Lung (tissue), 12 donors: ENCODE results near the gene IFIT5. TPM values are rescaled to one million over a fixed set of nuclear protein-coding genes. Genes with fewer than 3 reads are reported as not detected.
A peak's percentile ranks its signal among the peaks of the same experiment; 100 is the strongest.
"Not testable (repeated sequence)": the region's sequence is repeated elsewhere in the genome, so short reads cannot be mapped to it uniquely, and the experiment has no call there.

ENCODE experiments used
- ATAC-seq: fragments of 200-7000 bp; cut with Tn5 transposase; one replicate; pipeline ENCODE4 v1.9.1; 2020; ENCODE audit warnings: moderate number of reproducible peaks; ENCODE audit not compliant: insufficient read depth, low FRiP score
- DNase-seq, 3 donors: peaks; one replicate each; pipeline ENCODE4 v3.0.0-alpha.2; 2013 to 2017
- H3K27ac ChIP-seq, 2 donors: one replicate each; pipeline ENCODE4 v1.5.1; 2013; ENCODE audit warnings: mild to moderate bottlenecking in 2 of 2, moderate library complexity in 2 of 2, control low read depth in 1 of 2, inconsistent platforms in 1 of 2, low read depth in 1 of 2, low read length in 1 of 2
- H3K27me3 ChIP-seq, 3 donors: one replicate each; pipeline ENCODE4 v1.5.1; 2013; ENCODE audit warnings: low read length in 2 of 3; ENCODE audit not compliant: control insufficient read depth in 3 of 3, insufficient read depth in 3 of 3
- H3K36me3 ChIP-seq, 4 donors: one replicate each; pipeline ENCODE4 v1.5.1; 2013; ENCODE audit warnings: low read length in 4 of 4, mild to moderate bottlenecking in 1 of 4, moderate library complexity in 1 of 4; ENCODE audit not compliant: control insufficient read depth in 4 of 4, insufficient read depth in 4 of 4
- H3K4me1 ChIP-seq, 5 donors: one replicate each; pipeline ENCODE4 v1.5.1; 2013; ENCODE audit warnings: low read length in 5 of 5, mild to moderate bottlenecking in 2 of 5, moderate library complexity in 1 of 5; ENCODE audit not compliant: control insufficient read depth in 5 of 5, insufficient read depth in 5 of 5
- H3K4me3 ChIP-seq: one replicate; pipeline ENCODE4 v1.5.1; 2013; ENCODE audit warnings: mild to moderate bottlenecking, control low read depth, moderate library complexity
- H3K9ac ChIP-seq, 2 donors: one replicate each; pipeline ENCODE4 v1.5.1; 2013; ENCODE audit warnings: low read length in 2 of 2, control low read depth in 1 of 2; ENCODE audit not compliant: insufficient read depth in 1 of 2
- H3K9me3 ChIP-seq, 4 donors: one replicate each; pipeline ENCODE4 v1.5.1; 2013; ENCODE audit warnings: low read length in 3 of 4, mild to moderate bottlenecking in 1 of 4, moderate library complexity in 1 of 4; ENCODE audit not compliant: control insufficient read depth in 4 of 4, insufficient read depth in 3 of 4
- CTCF ChIP-seq: IDR thresholded peaks from 2 replicates; pipeline ENCODE4 v1.5.1; 2012; ENCODE audit warnings: mild to moderate bottlenecking; ENCODE audit errors: control extremely low read depth, extremely low read depth
- WGBS, 2 donors: extraction: QIAGEN DNeasy Blood & Tissue Kit; methylation state at CpG; one replicate each; pipeline ENCODE4 v1.1.7; 2013; 5-methylcytosine and 5-hydroxymethylcytosine counted together
- polyA plus RNA-seq, 2 donors: library from polyadenylated mRNA; stranded (reverse); fragments of 200-250 nt; gene quantifications; one replicate each; pipeline ENCODE4 v1.2.1, GENCODE V29; 2013
- total RNA-seq, 2 donors: library from RNA; depleted of rRNA in 1 of 2; stranded (reverse); fragments of >200 nt in 1 of 2; gene quantifications; one replicate each; pipeline ENCODE4 v1.2.1, GENCODE V29; 2014 to 2021
- donor health status: control.
- donor health status: control.
- donor health status: Bipolar disorder and iron deficiency.
- donor health status: healthy.
- donor health status: DM: yes; HTN: yes; CAD: no.

The IFIT5 gene
- total and polyA plus RNA-seq, 4 donors: 12.6 to 21.8 (median 15.6) TPM

DNA sequence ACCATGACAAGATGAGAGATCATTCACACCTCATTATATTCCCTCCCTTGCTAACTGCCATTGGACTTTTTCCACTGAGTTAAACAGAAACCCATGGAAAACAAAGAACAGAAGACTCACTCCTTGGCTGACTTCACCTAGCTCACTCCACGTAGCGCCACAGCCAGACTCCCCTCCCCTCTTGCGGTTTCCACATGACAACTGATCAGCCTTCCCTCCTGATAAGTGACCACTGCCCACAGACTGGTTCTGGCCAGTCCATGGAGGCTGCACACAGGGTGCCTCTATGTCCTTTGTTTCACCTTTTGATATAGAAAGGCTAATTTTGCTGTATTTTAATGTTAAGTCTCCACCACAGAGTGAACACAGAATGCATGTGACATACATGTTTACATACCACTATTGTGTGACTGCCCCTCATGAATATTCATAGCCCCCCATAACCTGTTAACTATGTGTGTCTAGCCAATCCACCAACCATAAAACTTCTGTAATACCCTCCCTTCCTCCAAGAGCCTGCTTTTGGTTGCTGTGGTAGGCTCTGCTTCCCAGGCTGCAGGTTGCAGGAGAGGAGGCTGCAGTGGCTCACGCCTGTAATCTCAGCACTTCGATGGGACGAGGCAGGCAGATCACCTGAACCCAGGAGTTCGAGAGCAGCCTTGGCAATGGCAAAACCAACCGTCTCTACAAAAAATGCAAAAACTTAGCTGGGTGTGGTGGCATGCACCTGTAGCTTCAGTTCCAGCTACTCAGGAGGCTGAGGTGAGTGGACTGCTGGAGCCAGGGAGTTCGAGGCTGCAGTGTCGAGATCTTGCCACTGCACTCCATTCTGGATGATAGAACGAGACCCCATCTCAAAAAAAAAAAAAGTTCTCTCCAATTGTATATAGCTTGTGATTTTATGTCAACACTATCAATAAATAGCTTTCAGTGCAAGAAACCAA is 10.0 kb upstream of the IFIT5 start:
- H3K4me3 ChIP-seq: no peak overlapping the region
- H3K4me1 ChIP-seq: peaks cover 0 to 13% (median 5%) of the 10 kb centered on the region in 5 donors
- H3K27ac ChIP-seq: no peak overlapping the region
- H3K36me3 ChIP-seq: peaks cover 10 to 12% (median 10%) of the 10 kb centered on the region in 4 donors
- no peak overlapping the region for H3K9ac ChIP-seq
- DNase-seq (peak; percentile 42 to 90 (median 78)), ATAC-seq (no peak)
- TF ChIP-seq CTCF: no peak
- H3K27me3 ChIP-seq: no peaks in the 10 kb centered on the region
- WGBS, 2 donors: 92 to 94% methylated on average over 11 of the region's 11 CpGs
- no peaks in the 10 kb centered on the region for H3K9me3 ChIP-seq

GRCh38 chr10:89406178-89406577 is 8.2 kb upstream of the IFIT5 start:
- H3K27ac ChIP-seq, H3K4me3 ChIP-seq, H3K9ac ChIP-seq, H3K27me3 ChIP-seq, ATAC-seq, H3K9me3 ChIP-seq, DNase-seq: not testable (repeated sequence)
- 94 to 97% methylated on average over 9 of the region's 9 CpGs for WGBS, 2 donors
- peaks cover 0 to 13% (median 5%) of the 10 kb centered on the region in 5 donors for H3K4me1 ChIP-seq
- peaks cover 10 to 13% (median 10%) of the 10 kb centered on the region in 4 donors for H3K36me3 ChIP-seq

GRCh38 chr10:89407792-89408191 is 6.6 kb upstream of the IFIT5 start:
- not testable (repeated sequence) for H3K36me3 ChIP-seq, H3K9me3 ChIP-seq, H3K9ac ChIP-seq, H3K4me3 ChIP-seq, ATAC-seq, DNase-seq, H3K27me3 ChIP-seq, H3K27ac ChIP-seq
- peaks cover 0 to 13% (median 5%) of the 10 kb centered on the region in 5 donors for H3K4me1 ChIP-seq
- WGBS, 2 donors: 97 to 99% methylated on average over 3 of the region's 3 CpGs

DNA sequence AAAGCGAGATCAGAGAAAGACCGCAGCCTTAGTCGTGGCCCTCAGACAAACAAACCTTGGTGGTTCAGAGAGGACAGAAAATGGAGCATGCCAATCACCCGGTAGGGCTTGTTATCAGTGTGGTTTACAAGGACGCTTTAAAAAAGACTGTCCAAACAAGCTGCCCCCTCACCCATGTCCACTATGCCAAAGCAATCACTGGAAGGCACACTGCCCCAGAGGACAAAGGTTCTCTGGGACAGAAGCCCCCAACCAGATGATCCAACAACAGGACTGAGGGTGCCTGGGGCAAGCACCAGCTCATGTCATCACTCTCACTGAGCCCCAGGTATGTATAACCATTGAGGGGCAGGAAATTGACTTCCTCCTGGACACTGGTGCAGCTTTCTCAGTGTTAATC is 5.1 kb upstream of the IFIT5 start:
- H3K9ac ChIP-seq, H3K27me3 ChIP-seq, H3K27ac ChIP-seq, H3K9me3 ChIP-seq, H3K36me3 ChIP-seq, DNase-seq, ATAC-seq, H3K4me3 ChIP-seq, H3K4me1 ChIP-seq: not testable (repeated sequence)
- WGBS, 2 donors: 96 to 98% methylated on average over 5 of the region's 5 CpGs

GRCh38 chr10:89410551-89410950 is 3.8 kb upstream of the IFIT5 start:
- not testable (repeated sequence) for ATAC-seq, H3K9me3 ChIP-seq, H3K4me1 ChIP-seq, H3K4me3 ChIP-seq, H3K9ac ChIP-seq, H3K27ac ChIP-seq, DNase-seq, H3K36me3 ChIP-seq, H3K27me3 ChIP-seq
- WGBS, 2 donors: 58 to 83% methylated on average over 5 of the region's 5 CpGs

DNA sequence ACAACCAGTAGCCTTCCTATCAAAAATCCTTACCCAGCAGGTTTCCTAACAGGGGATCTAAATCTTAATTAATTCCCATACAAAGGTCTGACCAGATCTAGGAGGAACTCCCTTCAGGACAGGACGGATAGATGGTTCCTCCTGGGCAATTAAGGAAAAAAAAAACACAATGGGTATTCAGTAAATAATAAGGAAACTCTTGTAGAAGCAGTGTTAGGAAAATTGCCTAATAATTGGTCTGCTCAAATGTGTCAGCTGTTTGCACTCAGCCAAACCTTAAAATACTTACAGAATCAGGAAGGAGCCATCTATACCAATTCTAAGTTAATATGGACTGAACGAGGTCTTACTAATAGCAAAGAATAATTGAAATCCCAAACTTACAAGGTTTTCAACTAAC is 3.2 kb upstream of the IFIT5 start:
- H3K27me3 ChIP-seq, H3K27ac ChIP-seq, H3K9ac ChIP-seq, ATAC-seq, H3K4me3 ChIP-seq, H3K9me3 ChIP-seq, DNase-seq, H3K36me3 ChIP-seq: not testable (repeated sequence)
- H3K4me1 ChIP-seq: peaks cover 0 to 11% (median under 1%) of the 10 kb centered on the region in 5 donors
- WGBS, 2 donors: 41 to 63% methylated on average over 2 of the region's 2 CpGs

GRCh38 chr10:89412276-89412675 is 2.1 kb upstream of the IFIT5 start:
- WGBS, 2 donors: 82 to 95% methylated on average over 10 of the region's 10 CpGs
- not testable (repeated sequence) for H3K9ac ChIP-seq, H3K36me3 ChIP-seq, H3K27me3 ChIP-seq, DNase-seq, H3K9me3 ChIP-seq, ATAC-seq, H3K27ac ChIP-seq, H3K4me3 ChIP-seq
- H3K4me1 ChIP-seq: peaks cover 0 to 16% (median 5%) of the 10 kb centered on the region in 5 donors
